Suppressor macrophage (primary cell): ENCODE results near the gene CCDC57.
"Not testable (repeated sequence)": the region's sequence is repeated elsewhere in the genome, so short reads cannot be mapped to it uniquely, and the experiment has no call there.

Source experiments
- DNase-seq, 4 experiments: peaks; one replicate each; pipeline ENCODE4 v3.0.0-alpha.2; 2020 to 2022

CCDC57 gene

GRCh38 chr17:82201498-82201910 lies 11.1 kb downstream of the CCDC57 start:
- no peak for DNase-seq

- DNase-seq: no peak
Measured at GRCh38 chr17:82200743-82201497, 11.7 kb downstream of the CCDC57 start.

GRCh38 chr17:82200135-82200534 lies 12.5 kb downstream of the CCDC57 start:
- no peak for DNase-seq

GRCh38 chr17:82199496-82199895 lies 13.1 kb downstream of the CCDC57 start:
- no peak for DNase-seq

- no peak for DNase-seq
Measured at GRCh38 chr17:82198092-82198491, 14.6 kb downstream of the CCDC57 start.

GRCh38 chr17:82195675-82196672 lies 16.7 kb downstream of the CCDC57 start:
- DNase-seq: no peak

- no peak for DNase-seq
Measured at GRCh38 chr17:82194765-82195164, 17.9 kb downstream of the CCDC57 start.

GRCh38 chr17:82193520-82194220 lies 19.0 kb downstream of the CCDC57 start:
- peak; percentile 72 to 89 (median 86) for DNase-seq

GRCh38 chr17:82193050-82193449 lies 19.6 kb downstream of the CCDC57 start:
- not testable (repeated sequence) for DNase-seq

- DNase-seq: no peak
Measured at GRCh38 chr17:82188001-82188961, 24.4 kb downstream of the CCDC57 start.

GRCh38 chr17:82187500-82187899 lies 25.1 kb downstream of the CCDC57 start:
- no peak for DNase-seq

GRCh38 chr17:82186221-82186620 lies 26.4 kb downstream of the CCDC57 start:
- DNase-seq: no peak

- no peak for DNase-seq
Measured at GRCh38 chr17:82184761-82185160, 27.9 kb downstream of the CCDC57 start.

GRCh38 chr17:82180776-82181528 lies 31.7 kb downstream of the CCDC57 start:
- DNase-seq: no peak

- DNase-seq: no peak
Measured at GRCh38 chr17:82179946-82180475, 32.6 kb downstream of the CCDC57 start.

GRCh38 chr17:82179412-82179811 lies 33.2 kb downstream of the CCDC57 start:
- no peak for DNase-seq

GRCh38 chr17:82178499-82179261 lies 34.0 kb downstream of the CCDC57 start:
- no peak for DNase-seq

GRCh38 chr17:82177761-82178498 lies 34.7 kb downstream of the CCDC57 start:
- no peak for DNase-seq

GRCh38 chr17:82177276-82177675 lies 35.4 kb downstream of the CCDC57 start:
- no peak for DNase-seq
